Measurements from ENCODE around the gene PAQR8.
A peak's percentile ranks its signal among the peaks of the same experiment; 100 is the strongest.
"Not testable (repeated sequence)": the region's sequence is repeated elsewhere in the genome, so short reads cannot be mapped to it uniquely, and the experiment has no call there.

Gene PAQR8

DNA sequence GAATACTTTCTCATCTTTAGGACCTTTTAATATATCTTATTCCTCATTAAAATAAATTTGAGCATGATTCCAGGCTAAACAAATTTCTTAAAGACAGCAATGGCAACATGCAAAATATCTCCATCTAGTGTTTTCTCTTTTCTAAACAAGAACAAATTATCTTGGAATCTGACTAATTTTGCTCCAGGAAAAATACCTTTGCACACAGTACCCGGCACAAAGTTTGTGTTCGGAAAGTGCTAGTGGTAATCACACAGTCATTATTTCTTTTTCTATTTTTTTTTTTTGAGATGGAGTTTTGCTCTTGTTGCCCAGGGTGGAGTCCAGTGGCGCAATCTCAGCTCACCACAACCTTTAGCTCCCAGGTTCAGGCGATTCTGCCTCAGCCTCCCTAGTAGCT is 50.0 kb downstream of the PAQR8 start:
- DNase-seq (ENCODE audit: low read depth): no peak

- no peak for DNase-seq (ENCODE audit: low read depth)
Measured at GRCh38 chr6:52415333-52415732, 53.4 kb downstream of the PAQR8 start.

DNA sequence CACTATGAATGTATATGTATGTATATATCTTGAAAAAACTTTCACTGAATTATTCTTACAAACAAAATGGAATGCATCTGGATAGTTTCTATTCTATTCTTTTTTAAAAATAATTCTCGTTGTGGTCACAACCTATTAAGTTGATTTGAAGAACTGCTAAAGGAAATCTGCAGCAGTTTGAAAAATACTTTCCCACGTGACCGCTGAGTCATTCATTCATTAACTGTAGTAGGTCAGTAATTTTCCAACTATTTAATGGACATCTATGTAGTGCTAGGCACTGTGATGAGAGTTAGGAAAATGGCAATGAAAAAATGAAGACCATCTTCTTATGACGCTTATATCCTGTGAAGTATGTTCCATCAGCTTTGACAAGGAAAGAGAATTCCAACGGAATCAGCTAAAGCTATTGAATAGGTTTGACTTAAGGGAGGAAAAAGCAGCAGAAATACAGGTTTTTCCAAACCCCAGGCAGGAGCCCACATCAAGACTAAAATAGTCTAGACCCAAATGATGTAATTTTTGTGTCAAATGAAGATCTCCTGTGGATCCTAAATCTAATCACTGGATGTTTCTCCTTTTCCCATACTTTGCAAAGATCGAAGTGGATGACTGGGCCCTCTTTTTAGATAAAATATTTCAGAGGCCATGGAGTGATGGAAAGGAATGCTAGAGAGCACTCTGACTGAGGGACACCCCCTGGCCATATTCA is 54.1 kb downstream of the PAQR8 start:
- DNase-seq (ENCODE audit: low read depth): no peak

- DNase-seq (ENCODE audit: low read depth): peak; percentile 69
Measured at GRCh38 chr6:52416629-52417151, 54.7 kb downstream of the PAQR8 start.

- peak; percentile 70 for DNase-seq (ENCODE audit: low read depth)
Measured at GRCh38 chr6:52417675-52418111, 55.7 kb downstream of the PAQR8 start.

DNA sequence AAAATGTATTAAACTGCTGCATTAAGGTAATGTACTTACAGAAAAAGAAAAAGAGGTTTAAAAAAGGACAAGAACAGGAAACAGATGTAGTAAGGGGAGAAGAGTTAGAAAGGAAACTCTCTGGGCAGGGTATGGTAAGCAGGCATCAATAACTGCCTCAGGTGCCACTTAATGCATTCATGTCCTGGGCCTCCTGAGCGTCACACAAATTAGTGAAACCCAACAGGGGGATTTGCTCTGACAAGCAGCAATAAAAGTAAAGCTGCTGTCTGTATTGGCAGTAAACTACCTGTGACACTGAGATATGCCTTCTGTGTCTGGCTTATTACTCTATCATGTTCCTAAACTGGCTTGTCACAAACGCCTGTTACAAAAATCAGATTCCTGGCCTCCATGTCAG is 56.7 kb downstream of the PAQR8 start:
- no peak for DNase-seq (ENCODE audit: low read depth)

DNA sequence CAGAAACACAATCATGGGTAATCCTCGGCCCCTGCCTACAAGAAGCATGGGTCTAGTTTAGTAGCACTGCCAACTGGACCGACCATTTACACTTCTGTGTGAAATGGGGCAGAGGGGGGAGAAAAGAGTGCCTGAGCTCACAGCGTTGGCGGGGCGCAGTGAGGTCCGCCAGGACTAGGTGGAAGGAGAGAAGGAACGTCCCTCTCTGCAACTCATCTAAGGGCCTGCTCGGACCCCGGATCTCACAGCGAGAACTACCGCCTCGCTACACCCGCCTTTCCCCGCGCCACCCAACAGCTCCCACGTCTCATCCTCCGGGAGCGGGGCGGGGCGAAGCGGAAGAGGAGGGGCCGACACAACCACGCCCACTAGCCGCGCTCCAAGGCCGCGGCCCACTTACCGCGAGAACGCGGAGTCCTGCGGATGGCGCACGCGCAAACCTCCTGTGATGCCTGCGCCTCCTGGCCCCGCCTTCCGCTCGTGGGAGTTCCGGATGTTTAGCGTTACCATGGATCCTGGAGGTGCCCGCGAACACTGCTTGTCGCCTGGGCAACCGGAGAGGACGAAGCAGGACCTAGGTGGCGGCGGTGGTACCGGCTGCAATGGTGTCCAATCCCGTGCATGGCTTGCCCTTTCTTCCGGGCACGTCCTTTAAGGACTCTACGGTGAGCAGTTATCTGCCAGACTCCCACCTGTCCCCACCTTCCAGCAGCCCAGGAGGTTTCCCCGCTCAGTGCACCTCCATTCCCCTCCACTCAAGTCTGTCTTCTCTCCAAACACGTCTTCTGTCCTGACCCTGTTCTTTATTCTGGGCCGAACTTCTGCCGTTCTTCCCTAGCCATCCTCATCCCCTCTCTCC is 58.1 kb downstream of the PAQR8 start, which contains the start of gene EFHC1:
Gene EFHC1, plus strand, starts transcription at position 534 of the 859 bp plus-strand sequence. Its CDS starts 69 bp downstream, at position 603.
- DNase-seq (ENCODE audit: low read depth): peak; percentile 94

- no peak for DNase-seq (ENCODE audit: low read depth)
Measured at GRCh38 chr6:52420668-52421358, 58.9 kb downstream of the PAQR8 start.

- no peak for DNase-seq (ENCODE audit: low read depth)
Measured at GRCh38 chr6:52422156-52422555, 60.2 kb downstream of the PAQR8 start.

GRCh38 chr6:52423448-52423847 is 61.5 kb downstream of the PAQR8 start:
- no peak for DNase-seq (ENCODE audit: low read depth)

DNA sequence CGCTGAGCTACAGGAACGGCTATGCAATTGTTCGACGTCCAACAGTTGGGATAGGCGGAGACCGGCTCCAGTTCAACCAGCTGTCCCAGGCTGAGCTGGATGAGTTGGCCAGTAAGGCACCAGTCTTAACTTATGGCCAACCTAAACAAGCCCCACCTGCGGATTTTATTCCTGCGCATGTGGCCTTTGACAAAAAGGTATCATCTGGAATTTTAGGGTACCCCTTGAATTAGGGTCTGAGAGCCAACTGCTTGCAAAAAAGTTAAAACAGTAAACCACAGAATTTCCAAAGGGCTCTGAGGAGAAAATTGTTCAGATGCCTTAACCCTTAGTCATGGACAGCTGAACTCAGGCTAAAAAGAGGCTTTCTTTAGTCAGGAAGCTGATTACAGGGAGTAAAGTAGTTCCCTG is 62.0 kb downstream of the PAQR8 start:
- DNase-seq (ENCODE audit: low read depth): peak; percentile 67

GRCh38 chr6:52424513-52424912 is 62.6 kb downstream of the PAQR8 start:
- no peak for DNase-seq (ENCODE audit: low read depth)

- no peak for DNase-seq (ENCODE audit: low read depth)
Measured at GRCh38 chr6:52426667-52427066, 64.7 kb downstream of the PAQR8 start.

- not testable (repeated sequence) for DNase-seq (ENCODE audit: low read depth)
Measured at GRCh38 chr6:52433294-52433693, 71.3 kb downstream of the PAQR8 start.

DNA sequence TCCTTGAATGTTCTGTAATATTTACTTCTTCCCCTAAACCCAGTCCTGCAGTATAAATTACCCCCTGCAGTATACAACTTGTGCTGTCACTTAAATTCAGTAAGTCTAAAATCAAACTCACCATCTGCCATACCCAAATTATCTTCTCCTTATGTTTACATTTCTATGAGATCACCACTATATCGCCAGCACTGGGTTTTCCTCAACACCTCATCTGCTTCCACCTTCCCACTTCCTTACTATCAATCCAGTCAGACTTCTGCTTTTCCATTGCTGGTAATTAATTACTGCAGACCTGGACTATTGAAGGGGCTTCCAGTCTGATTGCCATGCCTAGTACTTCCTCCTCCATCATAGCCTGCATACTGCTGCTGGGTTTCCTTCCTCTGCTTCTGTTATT is 73.4 kb downstream of the PAQR8 start:
- no peak for DNase-seq (ENCODE audit: low read depth)

DNA sequence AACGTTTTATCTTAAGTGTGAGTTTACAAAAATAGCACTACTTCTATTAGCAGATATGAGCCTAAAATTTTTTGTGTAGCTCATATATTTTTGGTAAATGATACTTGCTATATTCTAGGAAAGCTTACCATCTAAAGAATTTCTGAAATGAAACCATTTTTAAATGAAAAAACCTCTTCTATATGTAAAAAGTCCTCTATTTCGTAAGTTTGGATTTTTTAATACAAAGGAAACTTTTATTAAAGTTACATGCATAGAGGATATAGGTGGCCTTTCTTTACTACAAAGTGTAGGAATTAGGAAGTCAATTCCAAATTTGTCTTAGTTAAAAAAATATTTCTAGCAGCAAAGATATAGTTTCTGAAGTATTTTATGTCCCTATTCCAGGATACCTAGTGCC is 77.0 kb downstream of the PAQR8 start:
- no peak for DNase-seq (ENCODE audit: low read depth)

GRCh38 chr6:52454556-52454955 is 92.6 kb downstream of the PAQR8 start:
- no peak for DNase-seq (ENCODE audit: low read depth)

GRCh38 chr6:52457096-52457495 is 95.1 kb downstream of the PAQR8 start:
- no peak for DNase-seq (ENCODE audit: low read depth)
